GM06990 (cell line): ENCODE results near the gene RAPGEF4.

Experiments used
- DNase-seq: peaks from one replicate; pipeline ENCODE4 v3.0.0-alpha.2; 2011; ENCODE audit not compliant: insufficient read length; ENCODE audit errors: extremely low read depth
- H3K27me3 ChIP-seq: replicated peaks from 2 replicates; pipeline ENCODE4 v1.6.0; 2011; ENCODE audit warnings: low read length; ENCODE audit not compliant: control insufficient read depth, insufficient read depth
- H3K36me3 ChIP-seq: 2 replicates; pipeline ENCODE4 v1.5.1; 2011; ENCODE audit warnings: low read length; ENCODE audit not compliant: control insufficient read depth, insufficient read depth
- H3K4me3 ChIP-seq: replicated peaks from 2 replicates; pipeline ENCODE4 v1.5.1; 2011; ENCODE audit warnings: low read depth, mild to moderate bottlenecking, control low read depth, low read length
- CTCF ChIP-seq: IDR thresholded peaks from 2 replicates; pipeline ENCODE4 v1.5.1; 2011; ENCODE audit warnings: low read length, control low read depth, mild to moderate bottlenecking, inconsistent platforms; ENCODE audit not compliant: insufficient read depth, poor library complexity, severe bottlenecking

Gene RAPGEF4

GRCh38 chr2:173056705-173057364 lies 321.2 kb downstream of the RAPGEF4 start:
- no peak for DNase-seq
- Histone ChIP-seq H3K36me3 (no peaks in the 10 kb centered on the region), H3K4me3 (no peak overlapping the region), H3K27me3 (no peaks in the 10 kb centered on the region)
- TF ChIP-seq CTCF = no peak

GRCh38 chr2:173058097-173058496 lies 322.5 kb downstream of the RAPGEF4 start:
- Histone ChIP-seq H3K27me3 (no peaks in the 10 kb centered on the region), H3K4me3 (no peak overlapping the region), H3K36me3 (no peaks in the 10 kb centered on the region)
- TF ChIP-seq CTCF = no peak
- DNase-seq = no peak

GRCh38 chr2:173058673-173059072 lies 323.0 kb downstream of the RAPGEF4 start:
- H3K4me3 ChIP-seq = no peak overlapping the region

GRCh38 chr2:173059292-173059691 lies 323.6 kb downstream of the RAPGEF4 start:
- no peak for DNase-seq

More at GRCh38 chr2:173058673-173059072, 323.0 kb downstream of the RAPGEF4 start:
- Histone ChIP-seq H3K36me3 (no peaks in the 10 kb centered on the region), H3K27me3 (no peaks in the 10 kb centered on the region)
- no peak for TF ChIP-seq CTCF
- no peak for DNase-seq

GRCh38 chr2:173059971-173060461 lies 324.4 kb downstream of the RAPGEF4 start:
- Histone ChIP-seq H3K36me3 (no peaks in the 10 kb centered on the region), H3K27me3 (no peaks in the 10 kb centered on the region), H3K4me3 (no peak overlapping the region)
- DNase-seq = no peak
- no peak for TF ChIP-seq CTCF

More at GRCh38 chr2:173059292-173059691, 323.6 kb downstream of the RAPGEF4 start:
- no peaks in the 10 kb centered on the region for H3K27me3 ChIP-seq
- H3K36me3 ChIP-seq = no peaks in the 10 kb centered on the region
- no peak overlapping the region for H3K4me3 ChIP-seq
- TF ChIP-seq CTCF = no peak
